Central memory CD8-positive, alpha-beta T cell (primary cell): ENCODE results near the gene TRIO.

Source experiments
- ATAC-seq: fragments of 150-1000 bp; cut with Tn5 transposase; replicated peaks from 2 replicates; pipeline ENCODE4 v1.10.0; 2022; ENCODE audit warnings: mild to moderate bottlenecking, moderate FRiP score, moderate number of reproducible peaks; ENCODE audit not compliant: poor library complexity, severe bottlenecking; ENCODE audit errors: extremely low read depth
- DNase-seq, 2 donors: peaks; one replicate each; pipeline ENCODE4 v3.0.0; 2021; ENCODE audit warnings: low spot score in 2 of 2
- H3K27ac Mint-ChIP-seq: one replicate; pipeline ENCODE4 v1.8.0; 2022; ENCODE audit warnings: low read depth, mild to moderate bottlenecking, moderate library complexity, mixed read lengths
- H3K27me3 Mint-ChIP-seq: one replicate; pipeline ENCODE4 v1.8.0; 2022; ENCODE audit warnings: mixed read lengths
- H3K36me3 Mint-ChIP-seq: one replicate; pipeline ENCODE4 v1.8.0; 2022; ENCODE audit warnings: mild to moderate bottlenecking, moderate library complexity, mixed read lengths; ENCODE audit not compliant: insufficient read depth
- H3K4me1 Mint-ChIP-seq: one replicate; pipeline ENCODE4 v1.8.0; 2022; ENCODE audit warnings: mixed read lengths
- H3K4me3 Mint-ChIP-seq: one replicate; pipeline ENCODE4 v1.8.0; 2022; ENCODE audit warnings: mild to moderate bottlenecking, moderate library complexity, mixed read lengths
- H3K9me3 Mint-ChIP-seq: one replicate; pipeline ENCODE4 v1.8.0; 2022; ENCODE audit warnings: mixed read lengths

The TRIO gene

DNA sequence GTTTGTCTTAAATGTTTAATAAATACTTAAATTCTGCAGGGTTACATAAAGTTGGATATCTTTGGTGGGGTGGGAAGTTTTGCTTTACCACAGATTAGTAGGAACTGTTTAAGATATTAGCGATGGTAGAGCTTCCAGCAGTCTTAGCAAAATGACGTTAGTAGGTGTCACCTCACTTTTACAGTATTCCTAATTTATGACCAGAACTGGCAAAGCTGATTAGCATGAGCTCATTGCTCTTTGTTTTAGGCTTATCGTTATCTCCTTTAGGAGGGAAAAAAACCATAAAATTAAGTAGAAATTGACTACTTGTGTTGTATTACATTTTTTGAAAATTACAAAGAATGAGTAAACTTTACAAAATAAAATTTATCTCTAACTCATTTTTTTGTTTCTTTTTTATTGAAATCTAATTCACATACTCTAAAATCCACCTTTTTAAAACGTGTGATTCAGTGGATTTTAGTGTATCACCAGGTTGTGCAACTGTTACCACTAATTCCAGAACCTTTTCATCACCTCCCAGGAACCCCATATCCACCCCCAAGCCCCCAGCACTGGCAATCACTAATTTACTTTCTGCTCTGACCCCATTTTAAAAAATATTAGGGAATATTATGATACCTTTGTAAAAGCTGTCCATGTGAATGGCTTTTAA lies 129.5 kb downstream of the TRIO start:
- H3K4me3 Mint-ChIP-seq, result no peak overlapping the region
- peaks cover 26% of the 10 kb centered on the region for H3K27me3 Mint-ChIP-seq
- H3K9me3 Mint-ChIP-seq, result no peaks in the 10 kb centered on the region
- no peaks in the 10 kb centered on the region for H3K4me1 Mint-ChIP-seq
- ATAC-seq (no peak), DNase-seq (no peak)
- H3K36me3 Mint-ChIP-seq, result peaks cover 3% of the 10 kb centered on the region
- no peak overlapping the region for H3K27ac Mint-ChIP-seq

DNA sequence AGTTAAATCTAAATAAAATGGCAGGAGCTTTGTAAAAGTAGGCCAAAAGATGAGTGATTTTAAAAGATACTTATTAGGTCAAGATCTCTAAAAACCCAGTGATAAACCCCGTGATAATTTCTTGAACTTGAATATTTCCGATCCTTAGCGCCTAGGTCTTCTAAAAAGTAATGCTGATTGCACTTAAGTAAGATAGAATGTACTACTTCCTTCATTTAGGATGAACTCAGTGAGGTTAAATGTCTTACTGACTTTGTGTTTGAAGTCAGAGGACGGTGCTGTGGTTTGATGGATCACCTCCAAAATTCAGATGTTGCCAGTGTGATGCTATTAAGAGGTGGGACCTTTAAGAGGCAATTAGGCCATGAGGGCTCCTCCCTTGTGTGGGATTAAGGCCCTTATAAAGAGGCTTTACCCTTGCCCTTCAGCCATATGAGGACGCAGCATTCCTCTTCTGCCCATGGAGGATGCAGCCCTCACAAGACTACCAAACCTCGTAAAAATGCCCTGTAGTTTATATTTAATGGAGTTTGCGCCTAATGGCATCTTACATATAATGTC lies 130.1 kb downstream of the TRIO start:
- H3K27me3 Mint-ChIP-seq, result peaks cover 28% of the 10 kb centered on the region
- H3K36me3 Mint-ChIP-seq, result peaks cover 3% of the 10 kb centered on the region
- no peak for DNase-seq
- no peak for ATAC-seq
- H3K9me3 Mint-ChIP-seq, result no peaks in the 10 kb centered on the region
- no peak overlapping the region for H3K27ac Mint-ChIP-seq
- H3K4me3 Mint-ChIP-seq, result no peak overlapping the region
- H3K4me1 Mint-ChIP-seq, result no peaks in the 10 kb centered on the region

DNA sequence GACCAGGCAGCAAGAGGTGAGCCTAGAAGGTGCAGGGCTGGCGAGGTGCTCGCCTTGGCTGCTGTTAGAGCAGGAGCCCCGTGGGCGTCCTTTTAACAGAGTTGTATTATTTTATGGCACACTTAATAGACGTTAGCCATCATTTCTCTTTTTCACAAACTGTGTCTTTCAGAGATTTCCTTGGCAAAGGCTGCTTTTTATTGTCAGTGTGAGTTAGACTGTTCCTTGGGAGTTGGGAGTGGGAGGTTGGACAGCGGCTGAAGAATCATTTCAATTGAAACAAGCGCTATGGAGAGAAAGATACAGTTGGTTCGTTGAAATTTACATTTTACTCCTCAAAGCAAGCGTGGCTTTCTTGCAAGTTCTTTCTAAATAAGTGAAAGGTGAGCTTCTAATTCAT lies 133.2 kb downstream of the TRIO start:
- Mint-ChIP-seq H3K27ac (no peak overlapping the region), H3K36me3 (peaks cover under 1% of the 10 kb centered on the region), H3K27me3 (peaks cover 39% of the 10 kb centered on the region), H3K4me1 (no peaks in the 10 kb centered on the region), H3K9me3 (no peaks in the 10 kb centered on the region), H3K4me3 (no peak overlapping the region)
- DNase-seq, result no peak
- ATAC-seq, result no peak

DNA sequence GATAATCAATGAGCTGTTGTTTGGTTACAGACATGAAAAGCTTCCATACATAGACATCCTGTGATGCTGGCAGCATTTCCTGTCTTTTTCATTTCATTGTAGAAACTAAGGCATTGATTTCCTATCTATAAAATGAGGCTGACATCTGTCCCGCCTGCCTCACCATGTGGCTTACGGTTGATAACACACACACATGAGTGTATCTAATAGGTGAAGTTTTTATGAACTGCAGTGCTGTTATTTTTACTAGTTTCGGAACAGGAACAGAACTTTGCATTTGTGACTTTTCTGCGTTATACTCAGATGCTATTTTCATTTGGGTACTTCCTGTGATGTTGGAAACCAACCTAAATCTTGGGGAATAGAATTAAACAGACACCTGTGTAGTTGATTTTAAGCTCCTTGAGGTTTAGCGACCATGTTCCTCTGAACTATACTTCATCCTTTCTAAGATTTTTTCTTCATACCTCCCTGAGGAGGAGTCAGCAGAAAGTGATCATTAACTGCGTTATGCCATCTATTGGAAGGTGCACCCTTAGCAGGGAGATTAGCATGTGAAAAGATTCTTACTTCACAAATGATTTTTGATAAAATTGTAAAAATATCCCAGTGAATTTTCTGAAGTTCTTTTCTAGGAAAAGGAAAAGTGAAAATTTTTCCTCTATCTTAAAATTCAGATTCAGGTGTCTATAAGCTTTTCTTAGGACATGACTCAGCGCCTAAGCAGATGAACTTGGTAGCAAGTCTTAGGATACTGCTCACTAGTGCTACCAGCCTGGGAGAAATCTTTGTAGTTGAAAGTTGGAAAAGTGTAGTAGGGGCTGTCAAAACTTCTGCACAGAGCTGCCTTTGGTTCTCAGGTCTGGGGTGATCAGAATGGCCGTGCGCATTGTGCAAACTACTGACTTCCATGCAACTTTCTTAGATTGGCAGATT lies 134.5 kb downstream of the TRIO start:
- Mint-ChIP-seq H3K4me3 (no peak overlapping the region), H3K4me1 (no peaks in the 10 kb centered on the region), H3K36me3 (no peaks in the 10 kb centered on the region), H3K9me3 (no peaks in the 10 kb centered on the region), H3K27ac (no peak overlapping the region), H3K27me3 (peaks cover 39% of the 10 kb centered on the region)
- ATAC-seq (no peak), DNase-seq (no peak)

DNA sequence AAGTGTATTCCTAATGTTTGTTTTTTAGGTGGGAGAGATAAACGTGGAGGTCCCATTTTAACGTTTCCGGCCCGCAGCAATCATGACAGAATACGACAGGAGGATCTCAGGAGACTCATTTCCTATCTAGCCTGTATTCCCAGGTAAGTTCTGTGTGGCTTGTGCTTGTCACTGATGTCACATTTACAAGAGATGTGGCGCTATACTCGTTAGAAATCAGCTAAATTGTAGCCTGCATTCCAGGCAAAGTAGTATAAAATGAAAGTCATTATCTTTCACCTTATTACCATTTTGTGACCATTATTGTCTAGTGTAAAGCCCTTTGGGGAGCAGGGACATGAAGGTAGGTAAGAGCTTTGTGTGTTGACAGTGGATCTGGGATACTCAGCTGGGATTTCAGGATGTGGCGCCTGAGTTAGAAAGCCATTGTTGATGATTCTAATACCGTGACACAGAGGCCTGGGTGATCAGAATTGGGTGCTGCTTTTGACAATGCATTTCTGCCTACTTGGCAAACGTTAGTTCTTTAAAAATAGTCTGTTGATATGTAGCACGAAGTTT lies 137.2 kb downstream of the TRIO start:
- no peaks in the 10 kb centered on the region for H3K9me3 Mint-ChIP-seq
- no peak overlapping the region for H3K4me3 Mint-ChIP-seq
- H3K27me3 Mint-ChIP-seq, result peaks cover 39% of the 10 kb centered on the region
- DNase-seq, result no peak
- no peak for ATAC-seq
- no peaks in the 10 kb centered on the region for H3K36me3 Mint-ChIP-seq
- no peaks in the 10 kb centered on the region for H3K4me1 Mint-ChIP-seq
- H3K27ac Mint-ChIP-seq, result no peak overlapping the region

DNA sequence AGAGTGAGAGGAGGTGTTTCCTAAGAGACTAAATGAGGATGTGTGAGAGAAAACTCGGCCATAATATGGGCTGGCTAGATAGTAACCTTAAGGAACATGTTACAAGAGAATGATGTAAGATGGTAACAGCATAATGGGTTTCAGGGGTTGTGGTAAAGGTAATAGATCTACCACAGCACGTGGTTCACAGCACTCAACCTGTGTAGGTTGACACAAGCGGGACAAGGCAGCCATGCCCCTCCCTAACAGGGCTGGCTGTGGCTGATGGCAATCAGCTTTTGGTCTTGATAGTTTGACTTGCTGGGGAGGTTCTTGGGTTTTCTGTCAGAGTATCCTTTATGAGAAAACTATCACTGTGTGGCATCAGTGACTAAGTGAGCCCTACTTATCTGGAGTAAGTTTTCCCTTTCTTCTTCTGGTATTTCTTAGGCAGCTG lies 138.6 kb downstream of the TRIO start:
- H3K27me3 Mint-ChIP-seq, result peaks cover 25% of the 10 kb centered on the region
- ATAC-seq (no peak), DNase-seq (no peak)
- no peaks in the 10 kb centered on the region for H3K9me3 Mint-ChIP-seq
- H3K36me3 Mint-ChIP-seq, result no peaks in the 10 kb centered on the region
- H3K27ac Mint-ChIP-seq, result no peak overlapping the region
- H3K4me1 Mint-ChIP-seq, result no peaks in the 10 kb centered on the region
- H3K4me3 Mint-ChIP-seq, result no peak overlapping the region

DNA sequence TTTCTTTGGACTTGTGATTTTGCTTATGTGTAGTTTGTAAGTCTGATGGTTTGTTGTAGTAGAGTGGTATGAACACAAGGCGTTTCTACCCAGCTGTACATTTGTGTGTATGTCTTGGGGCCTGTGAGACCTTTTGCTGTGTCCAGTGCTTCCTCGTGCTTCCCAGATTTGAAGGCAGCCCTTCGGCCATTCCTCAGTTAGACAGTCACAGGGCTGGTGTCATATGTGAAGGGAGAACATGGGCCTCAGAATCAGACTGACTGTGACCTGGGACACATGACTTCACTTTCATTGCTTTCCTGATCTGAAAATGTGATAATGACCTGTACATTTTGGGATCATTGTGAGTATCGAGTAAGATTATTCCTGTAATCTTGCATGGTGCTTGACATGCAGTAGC lies 140.0 kb downstream of the TRIO start:
- DNase-seq (no peak), ATAC-seq (no peak)
- Mint-ChIP-seq H3K4me1 (no peaks in the 10 kb centered on the region), H3K4me3 (no peak overlapping the region), H3K9me3 (no peaks in the 10 kb centered on the region), H3K27me3 (peaks cover 20% of the 10 kb centered on the region), H3K36me3 (no peaks in the 10 kb centered on the region), H3K27ac (no peak overlapping the region)

DNA sequence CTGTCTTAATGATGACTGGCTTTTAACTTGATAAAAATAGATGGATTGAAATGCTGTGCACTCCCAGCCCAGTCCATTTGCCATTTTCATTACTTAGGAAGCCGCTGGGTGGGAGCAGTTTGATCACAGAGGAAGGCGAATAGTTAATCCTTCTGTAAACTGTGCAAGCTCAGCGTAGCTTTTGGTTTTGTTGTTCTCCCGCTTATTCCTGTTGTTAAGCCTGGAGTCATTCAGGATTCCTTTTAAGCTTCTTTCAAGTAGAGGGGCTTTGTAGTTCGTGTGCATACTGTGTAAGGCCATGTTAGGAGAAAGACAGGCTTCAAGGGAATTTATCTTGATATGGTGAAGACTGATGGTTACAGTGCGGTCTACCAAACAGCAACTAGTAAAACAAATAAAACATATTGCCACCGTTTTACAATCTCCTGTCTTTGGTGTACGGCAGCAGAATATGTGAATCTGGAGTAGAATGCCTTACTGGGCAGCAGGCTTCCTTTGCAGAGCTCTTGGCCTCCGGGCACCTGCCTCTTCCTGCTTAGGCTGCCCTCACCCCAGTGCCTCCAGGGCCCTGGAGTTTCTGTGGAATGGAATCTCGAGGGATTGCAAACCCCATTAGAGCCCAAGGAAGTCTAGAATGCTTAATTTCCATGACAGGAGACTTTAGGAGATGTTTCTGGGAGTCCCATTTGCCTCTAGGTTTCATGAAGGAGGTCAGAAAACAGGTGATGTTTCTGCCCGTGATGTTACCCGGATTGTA lies 141.4 kb downstream of the TRIO start:
- ATAC-seq, result no peak
- no peak overlapping the region for H3K27ac Mint-ChIP-seq
- DNase-seq, result no peak
- H3K9me3 Mint-ChIP-seq, result no peaks in the 10 kb centered on the region
- peaks cover 12% of the 10 kb centered on the region for H3K27me3 Mint-ChIP-seq
- H3K4me1 Mint-ChIP-seq, result no peaks in the 10 kb centered on the region
- peaks cover 3% of the 10 kb centered on the region for H3K36me3 Mint-ChIP-seq
- H3K4me3 Mint-ChIP-seq, result no peak overlapping the region

DNA sequence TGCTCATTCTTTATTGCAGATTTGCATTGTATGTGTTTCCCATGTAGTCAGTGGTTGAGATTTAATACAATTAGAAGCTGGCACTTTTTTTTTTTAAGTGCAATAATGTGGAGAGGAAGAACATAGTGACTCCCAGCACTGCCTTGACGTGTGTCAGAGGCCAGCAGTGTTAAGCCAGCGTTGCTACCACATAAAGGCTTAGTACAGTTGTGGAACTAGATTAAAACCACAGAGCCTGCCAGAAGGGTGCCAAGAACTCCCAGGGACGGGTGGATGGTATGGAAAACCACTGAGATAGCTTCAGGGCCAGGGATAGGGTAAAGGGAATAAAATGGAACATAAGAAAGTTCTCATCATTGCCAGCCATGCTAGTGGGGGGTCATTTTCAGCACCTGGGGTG lies 142.9 kb downstream of the TRIO start:
- H3K4me3 Mint-ChIP-seq, result no peak overlapping the region
- H3K4me1 Mint-ChIP-seq, result no peaks in the 10 kb centered on the region
- DNase-seq (no peak), ATAC-seq (no peak)
- H3K9me3 Mint-ChIP-seq, result no peaks in the 10 kb centered on the region
- H3K27me3 Mint-ChIP-seq, result no peaks in the 10 kb centered on the region
- H3K36me3 Mint-ChIP-seq, result peaks cover 3% of the 10 kb centered on the region
- no peak overlapping the region for H3K27ac Mint-ChIP-seq

DNA sequence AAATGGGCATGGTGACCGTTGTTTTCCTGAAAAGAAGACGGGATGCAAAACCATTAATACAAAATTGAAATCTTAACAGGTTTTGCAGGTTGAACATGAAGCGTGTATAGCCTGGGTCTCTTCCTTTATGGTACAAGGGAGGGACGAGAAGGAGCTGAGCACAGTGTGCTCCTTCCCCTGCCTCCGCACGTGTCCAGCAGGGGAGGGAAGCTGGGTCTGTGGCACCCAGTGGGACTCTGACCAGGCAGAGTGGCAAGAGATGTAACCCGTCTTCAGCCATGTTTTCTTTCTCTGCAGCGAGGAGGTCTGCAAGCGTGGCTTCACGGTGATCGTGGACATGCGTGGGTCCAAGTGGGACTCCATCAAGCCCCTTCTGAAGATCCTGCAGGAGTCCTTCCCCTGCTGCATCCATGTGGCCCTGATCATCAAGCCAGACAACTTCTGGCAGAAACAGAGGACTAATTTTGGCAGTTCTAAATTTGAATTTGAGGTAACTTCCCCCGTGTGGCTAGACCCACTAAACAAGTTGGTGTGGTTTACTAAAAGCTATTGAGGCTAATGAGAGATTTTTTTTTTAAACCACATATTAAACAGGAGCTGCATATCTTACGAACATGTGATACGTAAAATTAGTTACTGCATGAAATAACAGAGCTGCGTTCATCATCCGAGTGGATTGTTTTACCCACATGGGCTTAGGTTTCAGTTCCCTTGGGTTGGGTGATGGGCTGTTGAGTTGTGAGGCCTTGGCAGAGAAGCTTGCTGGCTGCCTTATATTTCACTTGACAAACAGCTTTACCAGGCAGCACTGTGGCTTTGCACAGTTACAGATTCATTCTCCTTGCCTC lies 143.7 kb downstream of the TRIO start:
- Mint-ChIP-seq H3K27me3 (no peaks in the 10 kb centered on the region), H3K27ac (no peak overlapping the region), H3K4me1 (no peaks in the 10 kb centered on the region), H3K4me3 (no peak overlapping the region), H3K36me3 (peaks cover 3% of the 10 kb centered on the region), H3K9me3 (no peaks in the 10 kb centered on the region)
- DNase-seq, result no peak
- ATAC-seq, result no peak

DNA sequence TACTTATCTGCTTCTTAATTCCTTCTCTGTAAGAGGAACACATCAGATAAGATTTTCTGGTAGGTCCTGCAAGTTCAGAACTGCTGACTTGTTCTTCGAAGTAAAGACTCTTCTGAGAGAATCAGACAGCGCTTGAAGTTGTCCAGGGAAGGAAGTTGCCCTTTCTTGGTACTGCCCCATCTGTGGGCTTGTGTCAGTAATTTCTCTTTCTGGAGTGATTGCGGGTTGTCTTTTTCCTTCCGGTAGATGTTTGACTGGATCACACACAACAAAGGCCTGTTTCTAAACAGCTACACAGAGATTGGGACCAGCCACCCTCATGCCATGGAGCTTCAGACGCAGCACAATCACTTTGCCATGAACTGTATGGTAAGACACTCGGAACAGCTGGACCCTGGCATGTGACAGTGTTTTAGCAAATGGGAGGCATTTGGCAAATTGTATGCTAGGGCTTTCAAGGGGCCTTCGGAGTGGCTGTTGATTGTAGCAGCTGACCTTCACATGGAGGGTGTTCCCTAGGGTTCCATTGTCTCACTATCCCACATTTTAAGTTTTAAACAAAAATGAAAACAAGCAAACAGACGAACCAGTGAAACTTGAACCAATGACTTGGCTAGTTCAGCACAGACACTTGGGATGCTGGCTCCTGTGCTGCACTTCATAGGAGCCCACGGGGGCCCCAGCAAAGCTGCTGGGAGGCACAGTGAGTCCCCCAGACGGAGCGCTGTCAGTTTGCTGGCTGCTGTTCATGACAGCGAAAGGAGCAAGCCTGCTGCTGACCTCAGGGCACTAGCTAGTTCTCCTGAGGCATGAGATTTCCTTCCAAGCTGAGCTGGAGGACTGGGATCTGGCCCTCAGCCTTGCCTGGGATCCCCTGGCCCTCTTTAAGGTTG lies 149.9 kb downstream of the TRIO start:
- ATAC-seq (no peak), DNase-seq (no peak)
- no peaks in the 10 kb centered on the region for H3K9me3 Mint-ChIP-seq
- no peaks in the 10 kb centered on the region for H3K27me3 Mint-ChIP-seq
- peaks cover 5% of the 10 kb centered on the region for H3K4me1 Mint-ChIP-seq
- H3K27ac Mint-ChIP-seq, result no peak overlapping the region
- H3K36me3 Mint-ChIP-seq, result peaks cover 4% of the 10 kb centered on the region
- no peak overlapping the region for H3K4me3 Mint-ChIP-seq
